ENCODE measurements around the gene CFD. TPM values are rescaled to one million over a fixed set of nuclear protein-coding genes. Genes with fewer than 3 reads are reported as not detected.
"Not testable (repeated sequence)": the region's sequence is repeated elsewhere in the genome, so short reads cannot be mapped to it uniquely, and the experiment has no call there.

Gene CFD
- total RNA-seq = 477 TPM
- long read RNA-seq, transcript CFD-202 (5 exons, 809 nt) = minor isoform, 5 of 803 reads
- long read RNA-seq, transcript CFD-201 (5 exons, 1,201 nt) = major isoform, 732 of 803 reads
- long read RNA-seq, partial matches to known transcripts = 54 of 803 reads
- long read RNA-seq, other reads (novel, unspliced or antisense) = 12 of 803 reads

DNA sequence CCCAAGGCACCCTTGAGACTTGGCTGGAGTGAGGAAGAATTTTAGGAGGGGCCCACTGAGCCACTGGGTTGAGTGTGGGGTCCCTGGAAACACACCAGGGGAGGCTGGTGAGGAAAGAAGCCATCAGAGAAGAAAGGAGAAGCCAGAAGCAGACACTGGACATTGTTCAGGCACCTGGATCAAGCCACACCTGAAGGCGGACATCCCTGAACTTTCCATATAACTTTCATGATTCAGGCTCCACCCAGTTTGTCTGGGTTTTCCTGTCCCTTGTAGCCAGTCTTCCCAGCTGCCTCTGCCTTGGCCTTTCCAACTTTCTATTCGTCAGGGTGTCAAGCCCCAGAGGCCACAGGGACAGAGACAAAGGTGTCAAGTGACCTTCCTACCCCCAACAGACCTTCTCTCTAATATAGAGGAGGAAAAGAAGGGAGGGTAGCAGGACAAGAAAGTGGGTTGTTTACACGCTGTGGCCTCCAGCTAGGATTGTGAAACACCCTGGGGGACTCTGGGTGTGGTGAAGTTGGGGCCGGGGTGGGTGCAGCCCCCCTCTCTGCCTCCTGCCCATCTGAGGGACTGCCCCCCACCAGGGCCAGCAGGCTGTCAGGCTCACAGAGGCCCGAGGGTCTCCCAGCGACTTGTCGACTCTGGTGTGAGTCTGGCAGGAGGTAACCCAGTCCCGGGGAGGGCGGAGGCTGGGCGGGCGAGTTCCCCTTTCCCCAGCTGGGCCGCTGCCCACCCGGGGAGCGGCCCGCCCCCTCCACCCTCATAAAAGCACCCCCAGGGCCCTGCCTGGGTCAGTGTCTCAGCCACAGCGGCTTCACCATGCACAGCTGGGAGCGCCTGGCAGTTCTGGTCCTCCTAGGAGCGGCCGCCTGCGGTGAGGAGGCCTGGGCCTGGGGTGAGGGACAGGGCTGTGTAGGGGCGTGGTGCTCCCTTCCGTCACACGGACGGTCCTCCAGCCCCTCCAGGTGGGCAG is at the start of gene CFD:
TSS of gene CFD (plus strand) at position 797 of the 976 bp plus-strand sequence. CDS start at position 823, 26 bp downstream.
- ATAC-seq (ENCODE audit: poor library complexity) (peak; percentile 73), DNase-seq (peak; percentile 90)
- intact Hi-C loops (cut with DNase I) = loop anchor here (5.0 kb wide), 1 partner anchor 63 kb away; no protein-coding TSS in a partner anchor

DNA sequence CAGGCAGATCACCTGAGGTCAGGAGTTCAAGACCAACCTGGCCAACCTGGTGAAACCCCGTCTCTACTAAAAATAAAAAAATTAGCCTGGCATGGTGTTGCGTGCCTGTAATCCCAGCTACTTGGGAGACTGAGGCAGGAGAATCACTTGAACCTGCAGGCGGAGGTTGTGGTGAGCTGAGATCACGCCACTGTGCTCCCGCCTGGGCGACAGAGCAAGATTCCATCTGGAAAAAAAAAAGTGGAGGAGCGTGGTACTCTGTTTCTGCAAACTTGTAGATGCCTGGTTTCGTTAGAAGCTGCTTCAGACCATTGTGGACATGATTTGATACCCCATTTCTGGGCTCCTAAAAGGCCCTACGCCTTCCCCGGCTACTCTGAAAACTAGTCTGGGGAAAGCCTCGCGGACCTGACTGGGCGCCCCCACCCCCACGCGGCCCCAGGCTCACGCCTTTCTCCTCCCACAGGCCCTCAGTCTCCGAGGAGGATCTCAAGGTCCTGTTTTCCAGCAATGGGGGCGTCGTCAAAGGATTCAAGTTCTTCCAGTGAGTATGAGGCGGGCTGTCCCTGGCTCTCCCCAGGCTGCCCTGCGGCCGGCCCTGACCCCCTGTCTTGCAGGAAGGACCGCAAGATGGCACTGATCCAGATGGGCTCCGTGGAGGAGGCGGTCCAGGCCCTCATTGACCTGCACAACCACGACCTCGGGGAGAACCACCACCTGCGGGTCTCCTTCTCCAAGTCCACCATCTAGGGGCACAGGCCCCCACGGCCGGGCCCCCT is 49.2 kb upstream of the CFD start:
- no peak for DNase-seq

DNA sequence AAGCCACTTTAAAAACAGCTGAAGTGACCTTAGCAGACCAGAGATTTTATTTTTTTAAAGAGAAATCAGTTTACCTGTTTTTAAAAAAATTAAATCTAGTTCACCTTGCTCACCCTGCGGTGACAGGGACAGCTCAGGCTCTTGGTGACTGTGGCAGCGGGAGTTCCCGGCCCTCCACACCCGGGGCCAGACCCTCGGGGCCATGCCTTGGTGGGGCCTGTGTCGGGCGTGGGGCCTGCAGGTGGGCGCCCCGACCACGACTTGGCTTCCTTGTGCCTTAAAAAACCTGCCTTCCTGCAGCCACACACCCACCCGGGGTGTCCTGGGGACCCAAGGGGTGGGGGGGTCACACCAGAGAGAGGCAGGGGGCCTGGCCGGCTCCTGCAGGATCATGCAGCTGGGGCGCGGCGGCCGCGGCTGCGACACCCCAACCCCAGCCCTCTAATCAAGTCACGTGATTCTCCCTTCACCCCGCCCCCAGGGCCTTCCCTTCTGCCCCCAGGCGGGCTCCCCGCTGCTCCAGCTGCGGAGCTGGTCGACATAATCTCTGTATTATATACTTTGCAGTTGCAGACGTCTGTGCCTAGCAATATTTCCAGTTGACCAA is 48.5 kb upstream of the CFD start:
- intact Hi-C loops (cut with DNase I) = no loop called here
- no peak for ATAC-seq (ENCODE audit: poor library complexity)
- no peak for DNase-seq

More for the DNA sequence above, 49.2 kb upstream of the CFD start:
- intact Hi-C loops (cut with DNase I) = no loop called here
- ATAC-seq (ENCODE audit: poor library complexity) = no peak

DNA sequence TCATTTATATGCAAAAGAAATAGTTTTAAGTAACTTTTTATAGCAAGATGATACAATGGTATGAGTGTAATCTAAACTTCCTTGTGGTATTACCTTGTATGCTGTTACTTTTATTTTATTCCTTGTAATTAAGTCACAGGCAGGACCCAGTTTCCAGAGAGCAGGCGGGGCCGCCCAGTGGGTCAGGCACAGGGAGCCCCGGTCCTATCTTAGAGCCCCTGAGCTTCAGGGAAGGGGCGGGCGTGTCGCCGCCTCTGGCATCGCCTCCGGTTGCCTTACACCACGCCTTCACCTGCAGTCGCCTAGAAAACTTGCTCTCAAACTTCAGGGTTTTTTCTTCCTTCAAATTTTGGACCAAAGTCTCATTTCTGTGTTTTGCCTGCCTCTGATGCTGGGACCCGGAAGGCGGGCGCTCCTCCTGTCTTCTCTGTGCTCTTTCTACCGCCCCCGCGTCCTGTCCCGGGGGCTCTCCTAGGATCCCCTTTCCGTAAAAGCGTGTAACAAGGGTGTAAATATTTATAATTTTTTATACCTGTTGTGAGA is 47.9 kb upstream of the CFD start:
- ATAC-seq (ENCODE audit: poor library complexity) (no peak), DNase-seq (no peak)
- intact Hi-C loops (cut with DNase I) = no loop called here

DNA sequence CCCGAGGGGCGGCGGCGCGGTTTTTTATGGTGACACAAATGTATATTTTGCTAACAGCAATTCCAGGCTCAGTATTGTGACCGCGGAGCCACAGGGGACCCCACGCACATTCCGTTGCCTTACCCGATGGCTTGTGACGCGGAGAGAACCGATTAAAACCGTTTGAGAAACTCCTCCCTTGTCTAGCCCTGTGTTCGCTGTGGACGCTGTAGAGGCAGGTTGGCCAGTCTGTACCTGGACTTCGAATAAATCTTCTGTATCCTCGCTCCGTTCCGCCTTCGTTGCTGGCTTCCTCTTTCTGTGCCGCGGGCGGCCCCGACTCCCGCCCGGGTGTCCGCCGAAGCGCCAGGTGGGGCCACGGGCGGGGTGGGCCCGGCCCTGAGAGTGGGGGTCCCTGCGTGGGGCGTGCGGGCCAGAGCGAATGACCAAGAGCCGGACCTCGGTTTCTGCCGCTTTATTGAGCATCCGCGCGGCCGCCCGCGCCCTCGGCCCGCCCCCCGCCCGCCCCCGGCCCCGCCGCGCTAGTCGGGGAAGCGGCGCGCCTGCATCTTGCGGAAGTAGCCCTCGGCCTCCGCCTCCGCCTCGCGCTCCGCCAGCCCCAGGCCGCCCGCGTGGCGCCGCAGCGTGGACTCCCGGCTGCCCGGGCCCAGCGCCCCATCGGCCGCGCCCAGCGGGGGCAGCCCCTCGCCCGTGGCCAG is 47.3 kb upstream of the CFD start:
- intact Hi-C loops (cut with DNase I) = no loop called here
- no peak for DNase-seq
- no peak for ATAC-seq (ENCODE audit: poor library complexity)

DNA sequence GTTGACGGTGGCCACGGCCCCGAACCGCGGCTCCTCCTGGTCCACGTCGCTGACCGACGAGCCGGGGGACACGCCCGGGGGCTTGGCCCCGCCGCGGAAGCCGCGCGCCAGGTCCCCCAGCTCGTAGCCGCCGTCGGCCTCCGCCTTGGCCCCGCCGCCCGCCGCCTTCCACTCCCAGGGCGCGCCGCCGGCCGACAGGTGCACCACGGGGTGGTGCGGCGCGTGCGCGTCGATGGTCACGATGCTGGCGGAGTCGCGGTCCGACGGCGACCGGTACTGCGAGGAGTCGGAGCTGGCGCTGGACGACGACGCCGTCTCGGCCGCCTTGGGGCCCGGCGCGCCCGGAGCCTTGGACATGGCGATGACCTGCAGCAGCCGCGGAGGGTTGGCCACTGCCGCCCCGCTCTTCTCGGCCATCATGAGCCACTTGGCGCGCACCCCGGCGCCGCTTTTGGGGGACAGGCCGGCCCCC is 46.7 kb upstream of the CFD start:
- ATAC-seq (ENCODE audit: poor library complexity) = no peak
- DNase-seq = no peak
- intact Hi-C loops (cut with DNase I) = no loop called here

DNA sequence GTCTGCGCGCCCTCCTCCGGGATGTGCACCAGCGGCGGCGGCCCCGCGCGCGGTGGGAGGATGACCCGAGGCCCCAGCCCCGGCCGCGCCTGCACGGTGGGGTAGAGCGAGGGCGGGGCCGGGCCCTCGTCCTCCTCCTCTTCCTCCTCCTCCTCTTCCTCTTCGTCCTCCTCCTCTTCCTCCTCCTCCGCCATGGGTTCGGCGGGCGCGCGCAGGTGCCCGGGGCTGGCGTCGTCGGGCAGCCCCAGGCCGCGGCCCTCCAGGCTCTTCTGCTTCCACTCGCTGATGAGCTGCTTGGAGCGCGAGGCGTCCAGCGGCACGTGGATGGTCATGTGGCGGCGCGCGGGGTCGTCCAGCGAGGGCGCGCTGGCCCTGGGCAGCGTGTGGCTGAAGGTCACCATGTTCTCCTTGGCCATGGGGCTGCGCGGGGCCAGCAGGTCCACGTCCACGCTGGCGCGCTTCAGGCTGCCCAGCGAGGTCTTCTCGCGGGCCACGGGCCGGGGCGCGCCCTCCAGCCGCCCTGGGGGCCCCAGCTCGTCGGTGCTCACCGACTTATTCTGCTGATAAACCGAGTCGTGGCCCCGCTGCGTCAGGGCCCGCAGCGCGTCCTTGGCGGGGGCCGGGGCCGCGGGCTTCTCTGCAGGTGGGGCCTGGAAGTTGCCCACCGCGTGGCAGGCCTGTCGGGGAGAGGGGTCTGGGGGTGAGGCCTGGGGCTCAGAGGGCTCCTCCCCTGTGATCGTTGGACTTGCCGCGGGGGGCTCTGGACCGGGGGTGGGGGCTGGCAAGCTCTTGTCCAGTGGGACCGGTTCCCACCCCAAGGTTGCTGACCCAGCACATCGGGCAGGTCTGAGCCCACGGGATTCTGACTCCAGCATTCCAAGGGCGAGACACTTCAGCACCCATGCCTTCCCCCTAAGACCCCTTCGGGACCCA is 46.0 kb upstream of the CFD start:
- intact Hi-C loops (cut with DNase I) = no loop called here
- ATAC-seq (ENCODE audit: poor library complexity) = peak; percentile 4
- DNase-seq = no peak

DNA sequence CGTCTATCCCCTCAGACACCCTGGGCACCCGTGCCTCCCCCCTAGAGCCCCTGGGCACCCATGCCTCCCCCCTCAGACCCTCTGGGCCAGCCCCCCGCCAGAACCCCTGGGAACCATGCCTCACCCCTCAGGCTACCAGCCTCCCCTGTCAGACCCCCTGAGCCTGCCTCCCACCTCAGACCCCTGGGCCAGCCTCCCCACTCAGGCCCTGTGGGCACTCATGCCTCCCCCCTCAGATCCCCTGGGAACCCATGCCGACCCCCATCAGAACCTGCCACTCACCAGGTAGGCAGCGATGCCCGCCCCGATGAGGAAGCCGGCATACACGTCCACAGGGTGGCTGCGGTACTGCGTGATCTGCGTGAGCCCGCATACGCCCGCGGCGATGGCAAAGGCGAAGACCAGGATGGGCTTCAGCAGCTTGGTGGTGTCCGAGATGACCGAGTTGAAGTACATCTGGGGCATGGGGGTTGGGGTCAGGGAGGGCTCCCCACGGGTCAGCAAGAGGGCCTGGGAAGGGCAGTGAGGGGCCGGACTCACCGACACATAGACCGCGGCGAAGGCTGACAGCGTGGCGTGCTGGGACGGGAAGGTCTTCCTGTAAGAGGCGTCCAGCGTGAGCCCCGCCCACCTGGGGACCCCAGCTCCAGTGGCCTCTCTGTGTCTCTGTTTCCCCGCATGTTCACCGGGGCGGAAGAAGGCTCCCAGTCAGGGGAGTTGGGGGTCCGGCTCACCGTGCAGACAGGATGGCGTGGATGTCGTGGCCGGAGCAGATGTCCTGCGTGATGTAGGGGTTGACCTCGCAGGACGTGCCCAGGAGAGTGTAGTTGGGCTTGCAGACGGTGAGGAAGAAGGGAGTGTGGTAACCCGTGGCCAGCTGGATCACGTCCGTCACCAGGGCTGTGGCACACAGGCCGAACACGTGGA is 45.0 kb upstream of the CFD start:
- ATAC-seq (ENCODE audit: poor library complexity) (no peak), DNase-seq (no peak)
- intact Hi-C loops (cut with DNase I) = no loop called here

DNA sequence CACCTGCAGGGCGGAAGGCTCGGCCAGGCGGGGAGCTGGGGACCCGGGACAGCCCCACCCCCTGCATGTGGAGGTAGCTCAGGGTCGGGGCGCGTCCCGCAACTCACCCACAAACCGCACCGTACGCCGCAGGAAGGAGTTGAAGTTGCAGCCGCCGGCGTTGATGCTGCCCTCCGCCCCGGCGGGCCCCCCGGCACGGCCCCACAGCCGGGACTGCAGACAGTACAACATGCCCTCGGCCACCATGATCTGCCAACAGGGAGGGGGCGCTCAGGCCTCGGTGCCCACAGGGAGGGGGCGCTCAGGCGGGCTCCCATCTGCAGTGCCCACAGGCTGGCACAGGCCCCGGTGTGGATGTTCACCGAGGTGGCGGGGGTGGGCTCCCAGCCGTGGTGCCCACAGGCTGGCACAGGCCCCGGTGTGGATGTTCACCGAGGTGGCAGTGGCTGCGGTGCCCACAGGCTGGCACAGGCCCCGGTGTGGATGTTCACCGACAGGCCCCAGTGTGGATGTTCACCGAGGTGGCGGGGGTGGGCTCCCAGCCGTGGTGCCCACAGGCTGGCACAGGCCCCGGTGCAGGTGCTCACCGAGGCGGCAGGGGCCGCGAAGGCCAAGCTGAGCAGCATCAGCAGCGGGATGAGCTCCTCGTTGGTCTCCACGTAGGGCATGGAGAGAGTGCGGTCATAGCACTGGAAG is 44.2 kb upstream of the CFD start:
- intact Hi-C loops (cut with DNase I) = no loop called here
- ATAC-seq (ENCODE audit: poor library complexity) (no peak), DNase-seq (no peak)

DNA sequence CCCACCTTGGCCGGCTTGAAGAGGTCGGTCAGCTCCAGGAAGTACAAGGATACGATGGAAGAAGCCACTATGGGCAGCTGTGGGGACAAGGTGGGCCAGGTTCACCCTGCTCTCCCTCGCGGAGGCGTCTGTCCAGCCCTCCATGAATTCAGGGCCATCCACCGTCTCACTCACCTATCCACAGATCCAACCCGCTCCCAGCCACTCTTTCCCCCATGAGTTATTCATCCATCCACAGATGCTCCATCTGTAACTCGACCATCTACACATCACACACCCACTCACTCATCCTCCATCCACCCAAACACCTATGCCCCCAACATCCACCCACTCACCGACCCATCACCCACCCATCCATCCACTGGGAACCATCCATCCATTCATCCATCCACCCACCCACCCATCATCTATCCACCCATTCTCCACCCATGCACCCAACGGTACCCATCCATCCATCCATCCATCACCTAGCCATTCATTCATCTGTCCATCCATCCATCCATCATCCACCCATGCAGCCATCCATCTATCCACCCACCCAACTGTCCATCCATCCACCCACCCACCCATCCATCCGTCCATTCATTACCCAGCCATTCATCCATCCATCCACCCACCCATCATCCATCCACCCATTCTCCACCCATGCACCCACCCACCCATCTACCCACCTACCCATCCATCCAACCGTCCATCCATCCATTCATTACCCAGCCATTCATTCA is 43.5 kb upstream of the CFD start:
- no peak for DNase-seq
- ATAC-seq (ENCODE audit: poor library complexity) = no peak
- intact Hi-C loops (cut with DNase I) = no loop called here

DNA sequence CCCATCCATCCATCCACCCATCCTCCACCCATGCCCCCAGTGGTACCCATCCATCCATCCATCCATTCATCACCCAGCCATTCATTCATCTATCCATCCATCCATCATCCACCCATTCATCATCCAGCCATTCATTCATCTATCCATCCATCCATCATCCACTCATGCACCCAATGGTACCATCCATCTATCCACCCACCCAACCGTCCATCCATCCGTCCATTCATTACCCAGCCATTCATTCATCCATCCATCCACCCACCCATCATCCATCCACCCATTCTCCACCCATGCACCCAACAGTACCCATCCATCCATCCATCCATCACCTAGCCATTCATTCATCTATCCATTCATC is 43.0 kb upstream of the CFD start:
- DNase-seq (no peak), ATAC-seq (ENCODE audit: poor library complexity) (no peak)
- intact Hi-C loops (cut with DNase I) = no loop called here

DNA sequence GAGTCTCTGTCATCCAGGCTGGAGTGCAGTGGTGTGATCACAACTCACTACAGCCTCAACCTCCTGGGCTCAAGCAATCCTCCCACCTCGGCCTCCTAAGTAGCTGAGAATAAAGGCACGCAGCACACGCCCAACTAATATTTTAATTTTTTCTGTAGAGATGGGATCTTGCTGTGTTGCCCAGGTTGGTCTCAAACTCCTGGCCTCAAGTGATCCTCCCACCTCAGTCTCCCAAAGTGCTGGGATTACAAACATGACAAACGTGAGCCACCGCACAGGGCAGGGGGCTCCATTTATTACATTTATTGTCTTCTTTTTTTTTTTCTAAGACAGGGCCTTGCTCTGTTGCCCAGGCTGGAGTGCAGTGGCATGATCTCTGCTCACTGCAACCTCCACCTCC is 39.3 kb upstream of the CFD start:
- intact Hi-C loops (cut with DNase I); ATAC-seq (ENCODE audit: poor library complexity); DNase-seq: not testable (repeated sequence)

DNA sequence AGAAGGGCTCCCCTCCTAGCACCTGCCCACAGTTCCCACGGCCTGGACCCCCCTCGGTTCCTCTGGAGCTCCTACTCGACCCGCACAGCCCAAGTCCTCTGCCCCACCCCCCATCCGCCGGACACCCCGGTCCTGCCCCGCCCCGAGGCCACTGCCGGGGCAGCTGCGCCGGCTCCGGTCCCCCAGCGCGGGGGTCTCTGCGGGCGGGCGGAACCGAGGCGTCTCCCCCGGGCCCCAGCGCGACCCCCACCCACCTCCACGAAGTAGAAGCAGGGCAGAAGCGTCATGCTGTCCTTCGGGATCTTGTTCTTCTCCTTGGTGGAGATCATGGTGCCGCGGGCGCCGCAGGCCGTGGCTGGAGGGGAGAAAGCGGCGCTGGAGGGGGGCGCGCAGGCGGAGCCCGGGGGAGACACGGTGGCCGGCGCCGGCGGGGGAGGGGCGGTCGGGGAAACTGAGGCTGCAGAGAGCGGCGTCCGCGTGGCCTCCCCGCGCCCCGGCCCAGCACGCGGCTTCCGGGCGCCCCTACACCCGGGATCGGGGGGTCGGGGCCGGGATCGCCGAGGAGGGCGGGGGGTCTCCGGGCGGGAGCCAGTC is 38.1 kb upstream of the CFD start:
- no peak for DNase-seq
- ATAC-seq (ENCODE audit: poor library complexity) = no peak
- intact Hi-C loops (cut with DNase I) = no loop called here

DNA sequence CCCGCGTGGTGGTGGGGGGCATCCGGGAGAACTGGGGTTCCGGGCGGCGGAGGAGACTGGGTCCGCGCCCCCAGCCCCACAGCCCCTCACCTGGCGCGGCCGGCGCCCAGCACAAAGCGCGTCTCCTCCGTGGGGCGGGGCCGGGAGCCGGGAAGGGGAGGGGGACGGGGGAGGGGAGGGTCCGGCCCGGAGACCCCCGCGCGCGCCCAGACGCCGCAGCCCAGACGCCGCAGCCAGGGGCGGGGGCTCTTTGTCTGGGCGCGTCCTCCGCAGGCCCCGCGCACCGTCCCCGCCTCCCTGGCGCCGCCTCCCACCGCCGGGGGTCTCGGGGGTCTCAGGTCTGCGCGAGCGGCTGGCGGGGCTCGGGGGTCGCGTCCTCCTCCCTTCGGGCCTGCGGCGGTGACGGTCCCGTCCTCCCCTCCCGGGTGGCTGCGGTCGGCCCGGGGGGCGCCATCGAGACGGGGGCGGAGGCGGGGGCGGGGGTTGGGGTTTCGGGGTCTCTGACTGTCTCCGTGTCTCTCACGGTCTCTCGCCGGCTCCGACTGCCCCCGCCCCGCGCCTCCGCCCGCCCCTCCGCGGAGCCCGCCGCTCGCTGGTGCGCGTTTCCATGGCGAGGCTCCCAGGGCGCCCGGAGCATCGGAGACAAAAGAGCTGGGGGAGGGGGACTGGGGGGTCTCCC is 37.5 kb upstream of the CFD start, which contains the start of gene PLPPR3:
TSS of gene PLPPR3 (minus strand) at position 131 of the 679 bp plus-strand sequence. CDS start 396 bp downstream, outside the sequence.
- DNase-seq (no peak), ATAC-seq (ENCODE audit: poor library complexity) (no peak)
- intact Hi-C loops (cut with DNase I) = no loop called here

Measured in Right ventricle myocardium superior (tissue), 1 donor.